Astrocyte (in vitro differentiated cells and primary cell): ENCODE data around the gene PER2. TPM values are rescaled to one million over a fixed set of nuclear protein-coding genes. Genes with fewer than 3 reads are reported as not detected.

Experiments
- DNase-seq: peaks from one replicate; pipeline ENCODE4 v3.0.0-alpha.2; 2010; ENCODE audit warnings: low read depth
- FAIRE-seq: peaks from 2 replicates; lab custom pipeline; 2011; peaks lifted over from hg19 to GRCh38; lab: Jason Lieb, UNC
- H2AFZ ChIP-seq: 2 replicates; pipeline ENCODE4 v1.6.0; 2012; ENCODE audit warnings: low read depth, low read length, inconsistent platforms
- H3K27ac ChIP-seq: 2 replicates; pipeline ENCODE4 v1.5.1; 2011; ENCODE audit warnings: low read depth, low read length, inconsistent platforms
- H3K27me3 ChIP-seq: 2 replicates; pipeline ENCODE4 v1.6.0; 2011; ENCODE audit warnings: low read length, inconsistent platforms; ENCODE audit not compliant: insufficient read depth
- H3K36me3 ChIP-seq: 2 replicates; pipeline ENCODE4 v1.5.1; 2011; ENCODE audit warnings: low read length, inconsistent platforms; ENCODE audit not compliant: insufficient read depth
- H3K4me1 ChIP-seq: 2 replicates; pipeline ENCODE4 v1.5.1; 2011; ENCODE audit warnings: low read length, inconsistent platforms; ENCODE audit not compliant: insufficient read depth
- H3K4me2 ChIP-seq: 2 replicates; pipeline ENCODE4 v1.6.0; 2012; ENCODE audit warnings: low read length, inconsistent platforms
- H3K4me3 ChIP-seq: 2 replicates; pipeline ENCODE4 v1.5.1; 2011; ENCODE audit warnings: low read depth, mild to moderate bottlenecking, low read length, inconsistent platforms; ENCODE audit not compliant: insufficient read depth
- H3K79me2 ChIP-seq: 2 replicates; pipeline ENCODE4 v1.6.0; 2012; ENCODE audit warnings: mild to moderate bottlenecking, low read length, inconsistent platforms; ENCODE audit not compliant: insufficient read depth
- H3K9ac ChIP-seq: 2 replicates; pipeline ENCODE4 v1.6.0; 2012; ENCODE audit warnings: mild to moderate bottlenecking, low read length, inconsistent platforms
- H3K9me3 ChIP-seq: 2 replicates; pipeline ENCODE4 v1.5.1; 2012; ENCODE audit warnings: low read depth, mild to moderate bottlenecking, low read length, inconsistent platforms; ENCODE audit not compliant: insufficient read depth
- H4K20me1 ChIP-seq: 2 replicates; pipeline ENCODE4 v1.6.0; 2012; ENCODE audit warnings: low read length, inconsistent platforms; ENCODE audit not compliant: insufficient read depth
- H3K27ac Mint-ChIP-seq: one replicate; pipeline ENCODE4 v1.8.0; 2021; ENCODE audit warnings: mild to moderate bottlenecking, mixed read lengths; ENCODE audit not compliant: unreplicated experiment
- H3K27me3 Mint-ChIP-seq: one replicate; pipeline ENCODE4 v1.8.0; 2021; ENCODE audit warnings: low read depth, mixed read lengths; ENCODE audit not compliant: unreplicated experiment
- H3K36me3 Mint-ChIP-seq: one replicate; pipeline ENCODE4 v1.8.0; 2021; ENCODE audit warnings: low read depth, mixed read lengths; ENCODE audit not compliant: unreplicated experiment
- H3K4me1 Mint-ChIP-seq: one replicate; pipeline ENCODE4 v1.8.0; 2021; ENCODE audit warnings: low read depth, mixed read lengths; ENCODE audit not compliant: unreplicated experiment
- H3K4me3 Mint-ChIP-seq: one replicate; pipeline ENCODE4 v1.8.0; 2021; ENCODE audit warnings: mild to moderate bottlenecking, moderate library complexity, mixed read lengths; ENCODE audit not compliant: unreplicated experiment
- H3K9me3 Mint-ChIP-seq: one replicate; pipeline ENCODE4 v1.8.0; 2021; ENCODE audit warnings: mild to moderate bottlenecking, mixed read lengths; ENCODE audit not compliant: unreplicated experiment
- CTCF ChIP-seq: IDR thresholded peaks from 2 replicates; pipeline ENCODE4 v1.5.1; 2011; ENCODE audit warnings: low read depth, mild to moderate bottlenecking, inconsistent platforms, low read length, moderate library complexity; ENCODE audit not compliant: insufficient read depth
- EZH2 ChIP-seq: IDR thresholded peaks from 2 replicates; pipeline ENCODE4 v1.6.1; 2012; ENCODE audit warnings: mild to moderate bottlenecking, low read length, inconsistent platforms; ENCODE audit not compliant: insufficient read depth
- total RNA-seq: library from RNA; stranded (reverse); gene quantifications from 2 replicates; pipeline ENCODE4 v1.2.1, GENCODE V29; 2021

The PER2 gene
- total RNA-seq, 1 donor from 2014 or later, result 2.0 TPM

GRCh38 chr2:238231251-238231793 is 57.1 kb downstream of the PER2 start:
- DNase-seq, result peak; percentile 20
- H3K9me3 Mint-ChIP-seq, result peaks cover 12% of the 10 kb centered on the region

GRCh38 chr2:238230699-238231098 is 57.7 kb downstream of the PER2 start:
- Histone ChIP-seq H2AFZ (peak overlapping the region; percentile 85), H3K9me3 (no peaks in the 10 kb centered on the region), H3K36me3 (no peaks in the 10 kb centered on the region), H3K79me2 (no peaks in the 10 kb centered on the region), H3K27ac (no peak overlapping the region), H3K4me2 (peak overlapping the region; percentile 83), H4K20me1 (no peaks in the 10 kb centered on the region), H3K27me3 (peaks cover 2% of the 10 kb centered on the region), H3K4me3 (peak overlapping the region; percentile 53), H3K9ac (no peak overlapping the region), H3K4me1 (peaks cover 6% of the 10 kb centered on the region)
- Mint-ChIP-seq H3K4me1 (peaks cover 7% of the 10 kb centered on the region), H3K27ac (no peak overlapping the region), H3K9me3 (peaks cover 11% of the 10 kb centered on the region), H3K27me3 (peaks cover 55% of the 10 kb centered on the region), H3K4me3 (peak overlapping the region; percentile 83), H3K36me3 (peaks cover 5% of the 10 kb centered on the region)
- no peak for DNase-seq
- no peak for FAIRE-seq
- TF ChIP-seq CTCF (no peak), EZH2 (no peak)

More at GRCh38 chr2:238231251-238231793, 57.1 kb downstream of the PER2 start:
- Histone ChIP-seq H3K79me2 (no peaks in the 10 kb centered on the region), H3K9ac (peak overlapping the region; percentile 50), H3K36me3 (no peaks in the 10 kb centered on the region), H2AFZ (peak overlapping the region; percentile 85), H4K20me1 (no peaks in the 10 kb centered on the region), H3K4me3 (peak overlapping the region; percentile 53), H3K4me1 (peaks cover 6% of the 10 kb centered on the region), H3K9me3 (no peaks in the 10 kb centered on the region), H3K4me2 (peak overlapping the region; percentile 83), H3K27me3 (peaks cover 2% of the 10 kb centered on the region), H3K27ac (no peak overlapping the region)
- H3K27me3 Mint-ChIP-seq, result peaks cover 57% of the 10 kb centered on the region
- no peak for TF ChIP-seq EZH2
- TF ChIP-seq CTCF, result no peak
- no peak for FAIRE-seq
- peaks cover 5% of the 10 kb centered on the region for H3K36me3 Mint-ChIP-seq
- H3K4me3 Mint-ChIP-seq, result peak overlapping the region; percentile 83
- peaks cover 8% of the 10 kb centered on the region for H3K4me1 Mint-ChIP-seq
- no peak overlapping the region for H3K27ac Mint-ChIP-seq

- Histone ChIP-seq H3K36me3 (peaks cover 2% of the 10 kb centered on the region), H3K4me1 (peaks cover 6% of the 10 kb centered on the region), H3K4me2 (no peak overlapping the region), H3K9ac (no peak overlapping the region), H3K79me2 (no peaks in the 10 kb centered on the region), H2AFZ (no peak overlapping the region), H3K27me3 (peaks cover 2% of the 10 kb centered on the region), H3K9me3 (no peaks in the 10 kb centered on the region), H3K4me3 (no peak overlapping the region), H3K27ac (no peak overlapping the region), H4K20me1 (no peaks in the 10 kb centered on the region)
- Mint-ChIP-seq H3K4me3 (no peak overlapping the region), H3K9me3 (peaks cover 8% of the 10 kb centered on the region), H3K27ac (no peak overlapping the region), H3K4me1 (no peaks in the 10 kb centered on the region), H3K27me3 (peaks cover 53% of the 10 kb centered on the region), H3K36me3 (peaks cover 5% of the 10 kb centered on the region)
- TF ChIP-seq CTCF, result no peak
- TF ChIP-seq EZH2, result no peak
- DNase-seq (peak; percentile 37), FAIRE-seq (no peak)
Measured at GRCh38 chr2:238228700-238229099, 59.7 kb downstream of the PER2 start.
